HepG2 (cell line): ENCODE data around the gene TSPAN18. TPM values are rescaled to one million over a fixed set of nuclear protein-coding genes. Genes with fewer than 3 reads are reported as not detected.
A peak's percentile ranks its signal among the peaks of the same experiment; 100 is the strongest.

Source experiments
- ATAC-seq: fragments of 200-7000 bp; cut with Tn5 transposase; 3 replicates; pipeline ENCODE4 v1.9.1; 2020; ENCODE audit warnings: mild to moderate bottlenecking, moderate library complexity
- BruUV-seq: library from RNA; stranded (reverse); fragments of 400-500 nt; replicated peaks from 2 replicates; lab custom pipeline; 2021; lab: Mats Ljungman, UMichigan
- CTCF ChIA-PET: fragments of 300-600 bp; formaldehyde crosslinking; extraction: SDS; loops from one replicate; lab custom pipeline; 2021; ENCODE audit warnings: low total read pairs, inconsistent platforms, low intra/inter-chr PET ratio; lab: Yijun Ruan, JAX
- POLR2A ChIA-PET: fragments of 350-600 bp; sonication (Branson Sonifier 250); formaldehyde crosslinking; loops from one replicate; lab custom pipeline; 2020; ENCODE audit warnings: antibody characterized with exemption, inconsistent platforms; lab: Yijun Ruan, JAX
- DNase-seq: peaks from one replicate; pipeline ENCODE4 v3.0.0-alpha.2; 2015; ENCODE audit warnings: low spot score
- FAIRE-seq: peaks from 3 replicates; lab custom pipeline; 2011; peaks lifted over from hg19 to GRCh38; lab: Jason Lieb, UNC
- H2AFZ ChIP-seq: one replicate; pipeline ENCODE4 v1.6.1; 2011; ENCODE audit warnings: low read length, inconsistent platforms
- H3K27ac ChIP-seq: fragments of 300-600 bp; 3 replicates; pipeline ENCODE4 v1.8.0; 2011; ENCODE audit warnings: mixed run types, mild to moderate bottlenecking, mixed read lengths, low read length, inconsistent platforms; ENCODE audit not compliant: insufficient read depth; ENCODE audit errors: extremely low read length
- H3K27me3 ChIP-seq, 2 experiments: fragments of 200-600 bp in 1 of 2; 2 replicates in 1 of 2; 3 replicates in 1 of 2; pipeline versions ENCODE4 v1.6.0 to v1.8.0; 2011; ENCODE audit warnings: low read length in 2 of 2, mild to moderate bottlenecking in 2 of 2, moderate library complexity in 2 of 2, inconsistent platforms in 1 of 2; ENCODE audit not compliant: insufficient read depth in 2 of 2, control insufficient read depth in 1 of 2
- H3K36me3 ChIP-seq, 2 experiments: fragments of 200-600 bp in 1 of 2; replicated peaks in 1 of 2; 2 replicates in 1 of 2; 3 replicates in 1 of 2; pipeline versions ENCODE4 v1.5.1 to v1.8.0; 2011; ENCODE audit warnings: low read length in 2 of 2, inconsistent platforms in 1 of 2; ENCODE audit not compliant: insufficient read depth in 2 of 2, control insufficient read depth in 1 of 2
- H3K4me1 ChIP-seq: 2 replicates; pipeline ENCODE4 v1.5.1; 2012; ENCODE audit warnings: low read length, inconsistent platforms; ENCODE audit not compliant: insufficient read depth
- H3K4me2 ChIP-seq: 2 replicates; pipeline ENCODE4 v1.6.0; 2011; ENCODE audit warnings: low read depth, low read length, inconsistent platforms
- H3K4me3 ChIP-seq, 3 experiments: fragments of 200-600 bp in 1 of 3; sonication (generic), shearing (Covaris generic) in 1 of 3; replicated peaks in 1 of 3; 2 replicates each; pipeline ENCODE4 v1.5.1; 2011 to 2016; ENCODE audit warnings: low read length in 3 of 3, inconsistent platforms in 2 of 3, low read depth in 2 of 3, mild to moderate bottlenecking in 2 of 3, control low read depth in 1 of 3, mixed read lengths in 1 of 3; ENCODE audit not compliant: insufficient read depth in 1 of 3
- H3K79me2 ChIP-seq: one replicate; pipeline ENCODE4 v1.6.1; 2011; ENCODE audit warnings: low read length, inconsistent platforms; ENCODE audit not compliant: insufficient read depth
- H3K9ac ChIP-seq: 2 replicates; pipeline ENCODE4 v1.6.0; 2011; ENCODE audit warnings: mild to moderate bottlenecking, low read depth, low read length, inconsistent platforms; ENCODE audit not compliant: insufficient read depth
- H3K9me3 ChIP-seq: 2 replicates; pipeline ENCODE4 v1.5.1; 2012; ENCODE audit warnings: mild to moderate bottlenecking, low read length
- H4K20me1 ChIP-seq: 2 replicates; pipeline ENCODE4 v1.6.0; 2011; ENCODE audit warnings: inconsistent platforms, mild to moderate bottlenecking, low read length, moderate library complexity; ENCODE audit not compliant: insufficient read depth
- ATF1 ChIP-seq: IDR thresholded peaks from 2 replicates; pipeline ENCODE4 v1.6.1; 2016; ENCODE audit warnings: mild to moderate bottlenecking, control low read depth
- HBP1 ChIP-seq: IDR thresholded peaks from 2 replicates; pipeline ENCODE4 v1.6.1; 2016; ENCODE audit warnings: low read depth, control low read depth
- HNRNPK ChIP-seq: fragments of 200-400 bp; formaldehyde crosslinking; IDR thresholded peaks from 2 replicates; pipeline ENCODE4 v1.6.1; 2018; ENCODE audit warnings: low read length, low read depth, moderate library complexity, mild to moderate bottlenecking; ENCODE audit not compliant: poor library complexity, severe bottlenecking
- KLF16 ChIP-seq, 2 experiments: sonication (generic) in 1 of 2; formaldehyde crosslinking in 1 of 2; IDR thresholded peaks; 2 replicates each; pipeline versions ENCODE4 v1.6.1 to v1.8.0; 2016 to 2023; ENCODE audit warnings: missing genetic modification reagents in 2 of 2, missing compliant biosample characterization in 1 of 2
- ZBTB20 ChIP-seq: sonication (generic); formaldehyde crosslinking; IDR thresholded peaks from 2 replicates; pipeline ENCODE4 v1.8.1; 2023; ENCODE audit warnings: missing genetic modification reagents, low read depth, mild to moderate bottlenecking, borderline replicate concordance
- ZNF740 ChIP-seq: sonication (generic); formaldehyde crosslinking; IDR thresholded peaks from 2 replicates; pipeline ENCODE4 v1.4.0; 2020; ENCODE audit warnings: missing genetic modification reagents
- ZNF784 ChIP-seq: sonication (generic); formaldehyde crosslinking; IDR thresholded peaks from 2 replicates; pipeline ENCODE4 v1.5.1; 2020; ENCODE audit warnings: missing genetic modification reagents, mild to moderate bottlenecking, borderline replicate concordance
- ZNF883 ChIP-seq: sonication (generic); formaldehyde crosslinking; IDR thresholded peaks from 2 replicates; pipeline ENCODE4 v1.5.1; 2020; ENCODE audit warnings: mild to moderate bottlenecking, missing genetic modification reagents; ENCODE audit errors: not compliant biosample characterization
- WGBS: methylation state at CpG from one replicate; pipeline ENCODE4 v1.1.6; 2017; ENCODE audit warnings: low lambda C conversion rate; 5-methylcytosine and 5-hydroxymethylcytosine counted together
- in situ Hi-C: cut with HindIII; loops from 2 replicates; pipeline ENCODE4 v1.10.0; 2017; ENCODE audit warnings: low pct_unique_long_range_greater_than_20kb; ENCODE audit not compliant: extremely low pct_ligation_motif_present
- intact Hi-C: fragments of 100-400 bp; cut with micrococcal nuclease; formaldehyde crosslinking; loops from one replicate; pipeline ENCODE4 v1.10.0; 2022; ENCODE audit not compliant: unreplicated experiment
- polyA plus RNA-seq, 8 experiments: library from polyadenylated mRNA; depleted of rRNA in 3 of 8; stranded (reverse) in 7 of 8; unstranded in 1 of 8; fragments of >200 nt; fragmentation: Illumina TruSeq in 4 of 8; extraction: Trizol in 4 of 8; gene quantifications; 2 replicates each; pipeline versions ENCODE4 v1.2.1 to v1.2.3, GENCODE V29; 2011 to 2016; ENCODE audit warnings: low read depth in 4 of 8, missing spikeins in 1 of 8, mixed read lengths in 1 of 8; ENCODE audit not compliant: insufficient read depth in 1 of 8
- total RNA-seq, 5 experiments: library from RNA; depleted of rRNA; stranded (reverse); fragments of >200 nt; fragmentation: Illumina TruSeq; extraction: Trizol; gene quantifications; 2 replicates each; pipeline ENCODE4 v1.2.3, GENCODE V29; 2016; ENCODE audit warnings: low read depth in 1 of 5

The TSPAN18 gene
- total and polyA plus RNA-seq, 2 of the 13 experiments (the other 11 are each of a cell fraction or from before 2014, with no cell fraction given): not detected

GRCh38 chr11:44741976-44742375, 15.2 kb downstream of the TSPAN18 start:
- H3K4me3 ChIP-seq: no peak overlapping the region
- no peak for FAIRE-seq
- in situ Hi-C loops: no loop called here
- H3K9me3 ChIP-seq: no peaks in the 10 kb centered on the region
- POLR2A ChIA-PET: no interaction called here
- no TSS peak for BruUV-seq
- 33% methylated on average over 4 of the region's 4 CpGs for WGBS
- no peaks in the 10 kb centered on the region for H3K79me2 ChIP-seq
- H3K4me2 ChIP-seq: no peak overlapping the region
- H3K9ac ChIP-seq: no peak overlapping the region
- DNase-seq: no peak
- peaks cover 5 to 26% of the 10 kb centered on the region in 2 experiments for H3K27me3 ChIP-seq
- intact Hi-C loops: no loop called here
- CTCF ChIA-PET: no interaction called here
- no peak overlapping the region for H2AFZ ChIP-seq
- H3K27ac ChIP-seq: no peak overlapping the region
- peak; percentile 21 for TF ChIP-seq HNRNPK
- TF ChIP-seq HBP1 (CRISPR knock-in tag): no peak
- 0 out of 2 replicates have a peak, but pooled peaks cover 2% of the 10 kb centered on the region for H4K20me1 ChIP-seq
- H3K36me3 ChIP-seq: no peaks in the 10 kb centered on the region
- ATAC-seq: no peak
- no peaks in the 10 kb centered on the region for H3K4me1 ChIP-seq

GRCh38 chr11:44742508-44743246, 15.9 kb downstream of the TSPAN18 start:
- no peaks in the 10 kb centered on the region for H3K9me3 ChIP-seq
- FAIRE-seq (no peak), DNase-seq (no peak), ATAC-seq (no peak)
- peaks cover 5 to 26% of the 10 kb centered on the region in 2 experiments for H3K27me3 ChIP-seq
- TF ChIP-seq ZNF883 (CRISPR knock-in tag) (no peak), ZNF740 (no peak), KLF16 (CRISPR knock-in tag; IDR thresholded peaks at IDR 0.05) (no peak), ZNF784 (CRISPR knock-in tag) (no peak), ATF1 (CRISPR knock-in tag) (no peak), ZBTB20 (CRISPR knock-in tag) (no peak)
- ChIA-PET POLR2A (no interaction called here), CTCF (no interaction called here)
- no peak overlapping the region for H3K4me2 ChIP-seq
- H4K20me1 ChIP-seq: 0 out of 2 replicates have a peak, but pooled peaks cover 2% of the 10 kb centered on the region
- H2AFZ ChIP-seq: no peak overlapping the region
- intact Hi-C loops (no loop called here), in situ Hi-C loops (no loop called here)
- BruUV-seq: no TSS peak
- no peak overlapping the region for H3K4me3 ChIP-seq
- 22% methylated on average over 10 of the region's 11 CpGs for WGBS
- H3K9ac ChIP-seq: no peak overlapping the region
- no peak overlapping the region for H3K27ac ChIP-seq
- H3K79me2 ChIP-seq: no peaks in the 10 kb centered on the region
- no peaks in the 10 kb centered on the region for H3K4me1 ChIP-seq
- H3K36me3 ChIP-seq: no peaks in the 10 kb centered on the region
